GM10847 (cell line): ENCODE results near the gene TNFSF11.

ENCODE experiments used
- POLR2A ChIP-seq: IDR thresholded peaks from 2 replicates; pipeline ENCODE4 v1.6.1; 2011; ENCODE audit not compliant: insufficient read length; ENCODE audit errors: extremely low read depth

The TNFSF11 gene, protein sequence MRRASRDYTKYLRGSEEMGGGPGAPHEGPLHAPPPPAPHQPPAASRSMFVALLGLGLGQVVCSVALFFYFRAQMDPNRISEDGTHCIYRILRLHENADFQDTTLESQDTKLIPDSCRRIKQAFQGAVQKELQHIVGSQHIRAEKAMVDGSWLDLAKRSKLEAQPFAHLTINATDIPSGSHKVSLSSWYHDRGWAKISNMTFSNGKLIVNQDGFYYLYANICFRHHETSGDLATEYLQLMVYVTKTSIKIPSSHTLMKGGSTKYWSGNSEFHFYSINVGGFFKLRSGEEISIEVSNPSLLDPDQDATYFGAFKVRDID

DNA sequence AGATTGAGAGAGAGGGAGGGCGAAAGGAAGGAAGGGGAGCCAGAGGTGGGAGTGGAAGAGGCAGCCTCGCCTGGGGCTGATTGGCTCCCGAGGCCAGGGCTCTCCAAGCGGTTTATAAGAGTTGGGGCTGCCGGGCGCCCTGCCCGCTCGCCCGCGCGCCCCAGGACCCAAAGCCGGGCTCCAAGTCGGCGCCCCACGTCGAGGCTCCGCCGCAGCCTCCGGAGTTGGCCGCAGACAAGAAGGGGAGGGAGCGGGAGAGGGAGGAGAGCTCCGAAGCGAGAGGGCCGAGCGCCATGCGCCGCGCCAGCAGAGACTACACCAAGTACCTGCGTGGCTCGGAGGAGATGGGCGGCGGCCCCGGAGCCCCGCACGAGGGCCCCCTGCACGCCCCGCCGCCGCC is at the start of gene TNFSF11:
TSS of gene TNFSF11 (plus strand) at position 142 of the 400 bp plus-strand sequence. CDS start at position 294, 152 bp downstream.
- peak; percentile 51 for TF ChIP-seq POLR2A

DNA sequence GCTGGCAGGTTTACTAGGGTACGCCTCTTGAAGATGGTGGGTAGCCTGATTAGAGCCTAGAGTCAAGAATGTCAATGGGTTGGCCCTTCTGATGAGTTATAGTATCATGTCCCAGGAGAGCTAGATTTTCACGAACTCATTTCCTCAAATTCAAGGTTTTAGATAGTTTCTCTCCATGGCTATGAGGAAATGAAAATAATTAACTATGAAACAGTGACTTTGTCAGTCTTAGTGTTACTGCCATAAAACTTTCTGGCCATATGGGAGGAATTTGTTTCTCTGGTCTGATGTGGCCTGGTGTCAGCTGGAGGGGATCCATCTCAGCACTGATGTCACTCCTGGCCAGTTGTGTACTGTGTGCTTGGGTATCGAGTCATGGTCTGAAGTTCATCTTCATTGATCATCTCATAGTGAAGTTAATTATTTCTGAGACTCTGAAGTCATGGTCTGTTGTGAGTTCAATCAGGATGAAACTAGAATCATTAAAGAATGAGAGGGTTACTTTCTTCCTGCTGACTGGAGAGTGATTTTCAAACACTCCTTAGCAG is 49.4 kb upstream of the TNFSF11 start:
- TF ChIP-seq POLR2A: no peak

GRCh38 chr13:42525035-42525504 is 48.9 kb upstream of the TNFSF11 start:
- TF ChIP-seq POLR2A: no peak

DNA sequence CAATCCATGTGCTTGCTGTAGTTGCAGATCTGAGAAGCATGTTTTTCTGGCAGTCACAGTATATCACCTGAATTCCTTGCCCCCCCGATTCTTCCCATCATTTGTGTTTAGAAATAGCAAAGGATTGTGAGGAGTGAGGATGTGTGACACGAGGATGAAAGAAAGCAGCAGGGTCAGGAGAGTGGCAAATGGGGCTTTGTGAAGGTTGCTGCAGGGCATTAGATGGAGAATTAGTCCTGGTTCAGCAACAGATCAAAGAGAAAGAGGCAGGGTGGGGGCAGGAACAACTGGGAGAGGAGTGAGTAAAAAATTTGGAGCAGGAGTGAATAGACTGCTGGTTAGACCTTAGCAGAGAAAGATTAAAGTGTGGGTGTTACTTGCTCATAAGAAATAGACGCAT is 47.7 kb upstream of the TNFSF11 start:
- TF ChIP-seq POLR2A: no peak

- TF ChIP-seq POLR2A: no peak
These were observed 47.1 kb upstream of the TNFSF11 start for GRCh38 chr13:42526804-42527203.

GRCh38 chr13:42532561-42533335 is 41.2 kb upstream of the TNFSF11 start:
- no peak for TF ChIP-seq POLR2A

- TF ChIP-seq POLR2A: no peak
These were observed 40.7 kb upstream of the TNFSF11 start for GRCh38 chr13:42533336-42533591.

DNA sequence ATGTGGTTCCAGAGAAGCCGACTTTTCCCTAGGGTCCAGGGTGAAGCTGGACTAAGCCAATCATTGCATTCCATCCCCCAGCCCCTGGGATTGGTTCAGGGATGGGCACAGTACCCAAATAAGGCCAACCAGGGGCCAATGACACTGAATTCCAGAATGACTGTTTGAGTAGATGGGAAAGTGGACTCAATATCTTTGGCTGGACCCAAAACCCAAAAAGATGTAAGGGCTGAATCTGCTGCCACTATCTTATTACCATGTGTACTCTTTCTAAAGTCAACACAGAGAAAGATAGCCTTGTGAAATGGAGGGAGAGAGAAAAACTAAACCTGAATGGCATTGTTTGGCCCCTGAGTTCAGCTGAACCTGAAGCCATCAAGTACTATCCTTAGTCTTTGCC is 39.2 kb upstream of the TNFSF11 start:
- no peak for TF ChIP-seq POLR2A

DNA sequence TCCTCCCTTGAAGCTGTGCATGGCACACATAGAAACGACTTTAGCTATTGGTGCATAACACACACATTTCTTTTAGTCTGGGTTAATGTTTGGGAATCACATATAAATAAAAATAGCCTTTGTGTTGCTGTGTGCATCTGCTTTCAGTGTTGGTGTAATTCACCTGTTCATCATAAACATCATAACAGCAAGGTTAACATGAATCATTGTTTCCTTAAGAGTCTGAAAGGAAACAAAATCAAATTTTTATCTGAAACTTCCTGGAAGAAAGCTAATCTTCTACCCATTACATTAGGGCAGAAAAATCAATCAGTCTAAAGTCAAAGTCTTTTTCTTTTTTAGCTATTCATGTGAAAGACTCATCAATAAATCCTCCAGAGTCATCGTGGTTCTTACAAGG is 35.0 kb upstream of the TNFSF11 start:
- no peak for TF ChIP-seq POLR2A

- no peak for TF ChIP-seq POLR2A
These were observed 34.3 kb upstream of the TNFSF11 start for GRCh38 chr13:42539670-42540069.

DNA sequence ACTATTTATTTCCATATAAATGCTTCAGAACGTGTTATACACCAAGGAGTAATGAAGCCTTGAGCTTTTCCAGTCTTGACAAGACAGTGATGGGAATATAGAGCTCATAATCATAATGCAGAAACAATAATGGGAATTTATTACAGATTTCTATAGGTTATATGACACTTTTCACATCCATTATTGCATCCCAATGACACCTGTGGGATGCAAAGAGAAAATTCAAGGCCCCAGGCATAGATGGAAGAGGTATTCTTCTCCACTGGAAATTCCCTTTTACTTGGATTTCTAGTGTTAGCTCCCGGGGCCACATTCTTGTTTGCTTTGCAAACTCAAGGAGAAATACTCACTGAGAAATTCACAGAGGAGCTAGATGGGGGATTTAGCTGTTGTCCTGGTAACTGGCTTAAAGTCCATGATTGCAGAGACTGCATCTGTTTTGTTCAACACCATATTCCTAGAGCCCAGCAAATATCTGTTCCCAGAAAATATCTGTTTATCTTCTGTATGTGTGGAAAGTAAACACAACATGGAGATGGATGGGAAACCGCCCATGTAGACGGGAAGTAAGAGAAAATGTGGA is 30.6 kb upstream of the TNFSF11 start:
- TF ChIP-seq POLR2A: no peak

DNA sequence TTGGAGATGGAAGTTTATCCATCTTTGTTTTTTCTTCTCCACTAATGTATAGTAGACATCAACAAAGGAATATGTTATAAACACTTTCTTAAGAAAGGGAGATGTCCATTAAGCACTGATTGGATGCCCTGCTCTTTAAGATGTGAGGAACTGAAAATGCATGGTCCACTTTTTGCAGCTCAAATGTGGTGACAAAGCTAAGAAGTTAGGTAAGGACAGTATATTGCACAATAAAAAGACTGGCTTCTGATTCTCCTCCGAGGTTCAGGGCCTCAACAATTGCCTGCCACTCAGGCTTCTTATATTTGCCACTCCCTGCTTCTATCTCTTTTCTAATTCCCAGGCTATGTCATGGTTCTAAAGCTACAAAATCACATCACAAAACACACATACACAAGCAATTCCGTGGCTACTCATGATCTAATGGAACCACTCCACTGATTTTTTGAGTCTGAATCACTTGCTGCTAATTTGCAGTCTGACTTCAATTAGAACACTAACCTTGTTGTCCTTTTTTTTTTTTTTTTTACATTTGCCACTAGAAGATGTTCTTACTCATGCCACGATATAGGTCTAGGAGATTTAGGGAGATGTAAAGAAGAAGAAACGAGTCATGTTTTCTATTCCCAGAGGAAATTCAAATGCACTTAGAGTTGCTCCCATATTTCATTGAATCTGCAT is 29.6 kb upstream of the TNFSF11 start:
- TF ChIP-seq POLR2A: no peak

DNA sequence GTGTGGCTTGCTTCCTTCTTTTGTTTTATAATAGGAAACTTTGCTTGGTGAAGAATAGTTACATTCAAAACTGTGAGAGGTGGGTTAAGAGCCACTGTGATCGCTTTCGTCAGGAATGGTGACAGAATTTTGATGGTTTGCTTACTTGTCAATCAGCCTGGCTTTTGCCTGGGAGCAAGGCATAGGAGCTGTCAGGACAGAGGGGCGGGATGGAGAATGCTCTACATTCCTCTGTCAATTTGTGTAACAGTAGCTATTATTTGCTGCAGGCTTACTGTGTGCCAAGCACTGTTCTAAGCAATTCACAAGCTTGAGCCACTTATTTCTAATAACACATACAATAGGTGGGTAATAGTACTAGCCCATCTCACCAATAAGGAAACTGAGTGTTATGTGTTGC is 28.1 kb upstream of the TNFSF11 start:
- TF ChIP-seq POLR2A: no peak

DNA sequence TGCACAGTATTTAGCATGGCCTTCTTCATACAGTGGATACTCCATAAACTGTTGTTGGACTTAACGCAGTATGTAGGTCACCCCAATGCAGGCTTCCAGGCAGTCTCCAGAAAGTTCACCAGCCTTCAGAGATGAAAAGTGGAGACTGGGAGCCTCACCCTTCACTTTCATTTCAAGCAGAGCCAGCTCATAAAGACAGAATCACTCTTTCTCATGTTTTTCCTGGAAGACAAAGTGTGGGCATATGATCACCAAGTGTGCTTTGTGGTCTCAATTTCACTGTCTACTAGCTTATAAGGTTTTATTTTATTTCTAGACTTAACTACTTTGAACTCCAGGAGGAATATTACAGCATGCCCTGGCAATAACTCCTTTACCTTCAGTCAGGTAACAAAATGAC is 26.3 kb upstream of the TNFSF11 start:
- no peak for TF ChIP-seq POLR2A
